LNCAP (cell line): ENCODE data around the gene IGSF21.

Experiments
- TF ChIP-seq, protein P1 (sequence below): fragments of 450-650 bp; IDR thresholded peaks from 2 replicates; pipeline ENCODE4 v1.5.1; 2017; ENCODE audit warnings: mild to moderate bottlenecking

Gene IGSF21

DNA sequence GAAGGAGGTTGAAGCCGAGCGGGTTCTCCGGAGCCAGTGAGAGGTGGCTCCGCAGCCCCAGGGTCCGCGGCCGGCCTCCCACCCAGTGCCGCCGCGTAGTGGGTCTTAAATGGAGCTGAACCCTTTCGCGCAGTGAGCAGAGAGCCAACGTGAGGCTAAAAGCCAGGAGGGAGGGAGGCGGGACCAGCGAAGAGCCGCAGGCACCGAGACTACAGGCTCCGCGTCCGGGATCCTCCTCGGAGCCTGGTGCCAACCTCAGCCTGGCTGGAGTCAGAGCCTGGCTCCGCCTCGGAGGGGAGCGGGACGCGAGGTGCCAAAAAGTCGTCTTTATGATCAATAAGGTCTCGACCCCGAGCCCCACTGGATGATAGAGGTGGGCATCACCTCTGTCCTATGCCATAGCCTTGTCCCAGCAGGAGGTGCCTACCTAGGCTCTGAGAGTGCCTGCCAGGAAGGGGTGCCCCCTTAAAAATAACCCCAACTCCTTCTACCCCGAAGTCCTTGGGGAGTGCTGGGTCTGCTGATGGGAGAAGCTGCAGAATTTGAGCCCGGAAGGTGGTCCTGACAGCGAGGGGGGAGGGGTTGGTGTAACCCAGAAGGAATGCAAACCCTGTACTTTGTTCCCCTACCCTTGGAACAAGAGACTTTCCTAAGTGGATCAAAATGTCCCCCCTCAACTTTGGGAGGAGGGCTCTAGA lies 1.6 kb downstream of the IGSF21 start:
- TF ChIP-seq, protein P1, sequence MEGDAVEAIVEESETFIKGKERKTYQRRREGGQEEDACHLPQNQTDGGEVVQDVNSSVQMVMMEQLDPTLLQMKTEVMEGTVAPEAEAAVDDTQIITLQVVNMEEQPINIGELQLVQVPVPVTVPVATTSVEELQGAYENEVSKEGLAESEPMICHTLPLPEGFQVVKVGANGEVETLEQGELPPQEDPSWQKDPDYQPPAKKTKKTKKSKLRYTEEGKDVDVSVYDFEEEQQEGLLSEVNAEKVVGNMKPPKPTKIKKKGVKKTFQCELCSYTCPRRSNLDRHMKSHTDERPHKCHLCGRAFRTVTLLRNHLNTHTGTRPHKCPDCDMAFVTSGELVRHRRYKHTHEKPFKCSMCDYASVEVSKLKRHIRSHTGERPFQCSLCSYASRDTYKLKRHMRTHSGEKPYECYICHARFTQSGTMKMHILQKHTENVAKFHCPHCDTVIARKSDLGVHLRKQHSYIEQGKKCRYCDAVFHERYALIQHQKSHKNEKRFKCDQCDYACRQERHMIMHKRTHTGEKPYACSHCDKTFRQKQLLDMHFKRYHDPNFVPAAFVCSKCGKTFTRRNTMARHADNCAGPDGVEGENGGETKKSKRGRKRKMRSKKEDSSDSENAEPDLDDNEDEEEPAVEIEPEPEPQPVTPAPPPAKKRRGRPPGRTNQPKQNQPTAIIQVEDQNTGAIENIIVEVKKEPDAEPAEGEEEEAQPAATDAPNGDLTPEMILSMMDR: no peak

DNA sequence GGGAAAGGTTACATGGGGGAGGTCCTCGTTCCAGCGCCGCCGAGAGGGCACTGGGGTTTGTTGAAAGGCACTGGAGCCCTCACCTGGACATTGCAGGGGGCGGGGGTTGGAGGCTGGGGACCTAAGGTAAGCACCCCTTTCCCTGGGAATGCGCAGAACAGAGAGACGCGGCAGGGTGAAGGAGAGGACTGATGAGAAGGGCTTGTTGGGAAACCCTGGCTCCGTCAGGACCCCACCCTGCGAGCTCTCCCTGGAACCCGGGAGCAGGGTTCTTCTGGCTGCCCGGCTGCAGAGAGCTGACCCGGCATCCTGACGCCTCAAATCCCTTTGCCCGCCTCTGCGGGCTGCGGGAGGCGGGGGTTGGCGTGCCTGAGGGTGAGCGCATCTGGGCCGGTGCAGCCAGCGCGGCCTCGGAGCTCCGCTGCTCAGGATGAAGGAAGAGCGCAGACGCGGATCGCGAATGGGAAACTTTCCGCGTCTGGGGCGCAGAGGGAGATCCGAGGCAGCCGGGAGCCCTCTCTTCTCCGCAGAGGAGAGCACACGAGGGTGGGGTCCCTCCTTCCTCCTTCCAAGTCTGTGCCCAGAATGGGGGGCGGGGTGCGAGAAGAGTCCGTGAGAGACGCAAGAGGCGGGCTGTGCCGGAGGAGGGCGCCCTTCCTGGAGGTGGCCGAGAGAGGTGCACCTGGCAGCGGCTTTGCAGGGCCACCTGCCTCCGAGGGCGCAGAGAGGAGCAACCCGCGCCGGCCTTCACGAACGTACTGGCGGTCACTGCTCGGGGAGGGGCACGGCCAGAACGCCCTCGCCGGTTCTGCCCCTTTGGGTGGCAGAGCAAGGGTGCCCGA lies 2.4 kb downstream of the IGSF21 start:
- TF ChIP-seq, protein P1: peak; percentile 33; the same call in 1 of the 2 replicates

DNA sequence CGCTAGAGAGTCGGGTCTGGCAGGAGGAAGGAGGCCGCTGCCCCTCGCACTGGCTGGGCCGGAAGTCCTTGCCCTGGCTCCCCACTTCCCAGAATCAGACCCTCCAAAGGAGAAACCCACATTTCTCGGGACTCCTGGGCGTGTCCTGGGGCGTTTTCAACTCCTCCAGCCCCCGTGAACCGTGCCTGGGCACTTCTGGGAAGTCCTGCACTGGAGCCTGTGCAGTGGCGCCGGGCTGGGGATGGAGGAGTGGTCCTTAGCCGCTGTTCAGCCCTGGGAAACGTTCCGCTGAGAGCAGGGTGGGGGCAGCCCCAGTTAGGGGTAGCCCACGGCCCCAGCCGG lies 3.0 kb downstream of the IGSF21 start:
- TF ChIP-seq, protein P1: no peak

DNA sequence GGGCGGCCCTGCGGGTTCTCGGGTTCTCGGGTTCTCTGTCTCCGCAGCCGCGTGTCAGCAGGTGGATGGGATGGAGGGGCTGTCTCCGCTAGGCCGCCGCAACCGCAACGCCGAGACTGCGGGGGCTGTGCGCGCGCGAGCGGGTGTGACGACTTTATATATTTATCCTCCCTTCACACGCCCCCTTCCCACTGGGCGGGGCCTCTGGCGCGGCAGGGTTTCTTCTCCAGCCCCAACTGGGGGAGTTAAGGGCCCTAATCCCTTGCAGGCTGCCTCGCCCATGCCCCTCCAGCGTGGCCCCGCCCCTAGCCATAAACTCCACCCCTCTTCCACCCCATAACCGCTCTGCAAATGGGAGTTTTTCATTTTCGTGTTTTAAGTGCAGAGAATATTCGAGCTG lies 3.4 kb downstream of the IGSF21 start:
- TF ChIP-seq, protein P1: no peak

DNA sequence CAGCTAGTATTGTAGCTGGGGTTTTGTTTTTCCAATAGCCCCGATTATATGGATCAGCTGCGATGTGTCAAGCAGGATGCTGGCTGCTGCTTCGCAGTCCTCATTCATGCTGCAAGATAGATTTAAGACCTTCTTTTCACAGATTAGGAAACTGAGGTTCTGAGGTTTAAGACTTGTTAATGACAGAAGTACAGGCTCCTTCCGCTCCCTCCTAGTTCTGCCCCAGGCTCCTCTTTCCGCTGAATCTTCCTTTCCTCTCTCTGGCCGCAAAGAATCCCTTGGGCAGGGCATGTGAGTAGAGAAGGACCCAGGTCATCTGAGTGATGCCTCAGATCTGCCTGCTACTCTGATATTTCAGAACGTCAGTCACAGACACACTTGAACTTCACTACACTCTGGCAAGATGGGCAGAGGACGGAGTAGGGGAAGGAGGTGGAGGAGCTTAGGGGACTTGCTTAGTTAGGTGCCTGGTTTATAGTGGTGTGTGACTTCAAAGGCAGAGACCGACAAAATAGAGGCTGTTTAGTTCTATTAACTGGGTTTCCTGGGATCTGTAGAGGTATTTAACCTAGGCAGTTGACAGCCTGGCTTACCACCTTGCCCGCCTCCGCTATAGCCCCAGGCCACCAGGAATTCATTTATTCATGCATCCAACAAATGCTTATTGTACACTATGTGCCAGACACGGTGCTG lies 4.2 kb downstream of the IGSF21 start:
- TF ChIP-seq, protein P1: no peak

DNA sequence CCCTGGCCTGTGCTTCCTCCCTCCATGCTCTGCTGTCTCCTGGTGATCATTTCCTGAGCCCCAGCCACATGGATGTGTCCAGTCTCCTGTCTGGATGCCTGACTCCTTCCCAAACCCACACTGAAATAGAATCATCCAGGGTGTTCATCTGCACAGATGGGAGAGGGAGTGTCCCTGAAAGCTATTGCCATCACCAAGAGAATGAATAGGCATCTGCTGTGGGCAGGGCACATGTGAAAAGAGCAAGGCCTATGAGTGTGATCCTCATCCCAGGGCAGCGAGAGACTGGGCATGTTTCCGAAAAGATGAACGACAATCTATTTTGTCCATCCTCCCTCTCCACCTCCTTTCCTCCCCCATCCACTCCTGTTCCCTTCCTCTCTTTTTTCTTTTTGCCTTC lies 5.0 kb downstream of the IGSF21 start:
- TF ChIP-seq, protein P1: no peak

DNA sequence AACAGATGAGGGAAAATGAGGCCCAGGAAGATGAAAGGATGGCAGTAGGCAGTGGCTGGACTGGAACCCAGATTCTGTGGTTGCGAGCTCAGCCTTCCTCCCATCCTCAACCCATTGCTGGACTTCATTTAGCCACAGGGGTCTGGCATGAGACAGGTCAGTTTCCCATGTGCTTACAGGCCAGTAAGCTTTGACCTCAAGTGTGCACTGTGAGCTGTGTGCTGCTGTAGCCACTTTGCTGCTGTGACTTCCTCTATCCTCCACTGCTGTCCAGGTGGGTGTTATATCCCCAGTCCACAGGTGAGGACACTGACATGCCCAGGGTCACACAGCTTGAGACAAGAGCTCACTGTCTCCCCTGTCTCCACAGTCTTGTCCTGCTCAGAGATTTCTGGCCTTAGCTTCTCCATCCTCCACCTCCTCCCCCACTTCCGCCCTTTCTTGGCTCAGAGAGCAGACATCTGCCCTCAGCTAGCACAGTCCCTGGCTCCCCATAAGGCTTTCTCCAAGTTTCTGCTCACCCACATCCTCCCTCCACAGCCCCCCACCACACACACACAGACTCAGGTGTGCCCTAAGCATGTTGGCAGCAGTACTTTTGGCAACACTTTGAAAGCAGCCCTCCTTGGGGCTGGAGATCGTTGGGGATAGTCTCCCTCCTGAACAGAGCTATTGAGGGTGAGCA lies 7.3 kb downstream of the IGSF21 start:
- TF ChIP-seq, protein P1: no peak
